Measurements from ENCODE around the gene POLA1.

DNA sequence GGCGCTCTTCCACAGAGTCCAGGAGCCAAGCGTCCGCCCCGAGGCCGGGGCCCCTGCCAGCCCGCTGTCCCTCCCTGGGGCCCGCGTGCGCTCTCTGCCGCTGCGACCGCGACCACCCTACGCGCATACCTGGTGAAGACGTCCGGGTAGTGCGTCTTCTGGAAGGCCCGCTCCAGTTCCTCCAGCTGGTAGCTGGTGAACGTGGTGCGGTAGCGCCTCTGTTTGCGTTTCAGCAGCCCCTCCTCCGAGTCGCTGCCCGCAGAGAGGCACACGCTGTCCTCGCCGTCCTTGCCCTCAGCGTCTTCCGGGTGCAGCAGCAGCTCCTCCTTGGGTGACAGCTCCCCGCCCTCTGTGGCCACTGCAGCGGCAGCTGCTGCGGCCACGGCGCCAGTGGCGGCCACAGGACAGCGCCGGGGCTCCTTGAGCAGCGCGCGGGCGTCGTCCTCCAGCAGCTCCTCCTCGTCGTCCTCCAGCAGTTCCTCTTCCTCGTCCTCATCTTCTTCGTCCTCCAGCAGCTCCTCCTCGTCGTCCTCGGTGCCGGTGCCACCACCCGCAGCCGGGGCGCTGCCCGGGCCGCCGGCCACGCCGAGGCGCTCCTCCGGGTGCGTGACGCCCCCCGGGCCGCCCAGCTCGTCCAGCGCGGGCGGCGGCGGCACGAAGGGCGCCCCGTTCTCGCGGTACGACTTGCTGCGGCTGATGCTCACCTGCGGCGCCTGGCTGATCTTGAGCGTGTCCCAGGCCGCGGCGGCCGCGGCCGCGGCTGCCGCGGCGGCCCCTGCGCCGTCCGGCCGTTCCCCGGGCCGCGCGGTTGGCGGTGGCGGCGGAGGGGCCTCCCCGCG, 319.3 kb downstream of the POLA1 start:
- TF ChIP-seq, protein P1, sequence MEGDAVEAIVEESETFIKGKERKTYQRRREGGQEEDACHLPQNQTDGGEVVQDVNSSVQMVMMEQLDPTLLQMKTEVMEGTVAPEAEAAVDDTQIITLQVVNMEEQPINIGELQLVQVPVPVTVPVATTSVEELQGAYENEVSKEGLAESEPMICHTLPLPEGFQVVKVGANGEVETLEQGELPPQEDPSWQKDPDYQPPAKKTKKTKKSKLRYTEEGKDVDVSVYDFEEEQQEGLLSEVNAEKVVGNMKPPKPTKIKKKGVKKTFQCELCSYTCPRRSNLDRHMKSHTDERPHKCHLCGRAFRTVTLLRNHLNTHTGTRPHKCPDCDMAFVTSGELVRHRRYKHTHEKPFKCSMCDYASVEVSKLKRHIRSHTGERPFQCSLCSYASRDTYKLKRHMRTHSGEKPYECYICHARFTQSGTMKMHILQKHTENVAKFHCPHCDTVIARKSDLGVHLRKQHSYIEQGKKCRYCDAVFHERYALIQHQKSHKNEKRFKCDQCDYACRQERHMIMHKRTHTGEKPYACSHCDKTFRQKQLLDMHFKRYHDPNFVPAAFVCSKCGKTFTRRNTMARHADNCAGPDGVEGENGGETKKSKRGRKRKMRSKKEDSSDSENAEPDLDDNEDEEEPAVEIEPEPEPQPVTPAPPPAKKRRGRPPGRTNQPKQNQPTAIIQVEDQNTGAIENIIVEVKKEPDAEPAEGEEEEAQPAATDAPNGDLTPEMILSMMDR (IDR thresholded peaks at IDR 0.05) = no peak
- no peak for TF ChIP-seq POLR2A (IDR thresholded peaks at IDR 0.05)

Measured in thyroid gland (tissue), 4 donors.